Duodenal mucosa (tissue), 2 donors: Measurements from ENCODE around the gene SPON1.

ENCODE experiments used
- H3K27ac ChIP-seq: one replicate; pipeline ENCODE4 v1.7.0; 2013; ENCODE audit warnings: low read depth, low read length
- H3K27me3 ChIP-seq, 2 donors: one replicate each; pipeline ENCODE4 v1.7.0; 2013; ENCODE audit warnings: low read length in 2 of 2, control low read depth in 1 of 2; ENCODE audit not compliant: insufficient read depth in 2 of 2, control insufficient read depth in 1 of 2
- H3K36me3 ChIP-seq, 2 donors: one replicate each; pipeline ENCODE4 v1.7.0; 2013; ENCODE audit warnings: low read length in 2 of 2, control low read depth in 1 of 2; ENCODE audit not compliant: insufficient read depth in 2 of 2, control insufficient read depth in 1 of 2
- H3K4me1 ChIP-seq, 2 donors: one replicate each; pipeline ENCODE4 v1.7.0; 2013; ENCODE audit warnings: low read length in 2 of 2, control low read depth in 1 of 2; ENCODE audit not compliant: insufficient read depth in 2 of 2, control insufficient read depth in 1 of 2
- H3K4me3 ChIP-seq, 2 donors: one replicate each; pipeline ENCODE4 v1.7.0; 2013; ENCODE audit warnings: low read length in 2 of 2, low read depth in 1 of 2
- H3K9ac ChIP-seq, 2 donors: one replicate each; pipeline ENCODE4 v1.7.0; 2013; ENCODE audit warnings: low read length in 2 of 2, low read depth in 1 of 2
- H3K9me3 ChIP-seq, 2 donors: one replicate each; pipeline ENCODE4 v1.7.0; 2013; ENCODE audit warnings: low read length in 2 of 2, control low read depth in 1 of 2; ENCODE audit not compliant: control insufficient read depth in 1 of 2

The SPON1 gene

DNA sequence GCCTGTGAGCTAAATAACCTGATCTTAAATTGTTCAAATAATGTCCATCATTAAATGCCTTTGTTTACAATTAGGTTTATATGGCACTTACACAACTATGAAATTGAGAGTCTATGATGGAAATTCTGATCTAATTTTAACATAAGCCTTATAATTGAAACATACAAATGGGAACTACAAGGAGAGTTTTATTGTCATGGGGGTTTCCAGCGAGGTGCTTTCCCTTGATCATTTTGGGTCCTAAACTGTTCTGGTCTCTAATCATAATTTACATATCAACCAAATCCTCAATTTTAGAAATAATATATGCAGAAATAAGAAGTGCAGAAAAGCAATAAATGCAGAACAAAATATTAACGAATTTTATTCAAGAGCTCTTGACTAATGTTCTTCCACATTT, 351.6 kb downstream of the SPON1 start:
- Histone ChIP-seq H3K9ac (no peak overlapping the region), H3K9me3 (no peaks in the 10 kb centered on the region), H3K36me3 (no peaks in the 10 kb centered on the region), H3K4me1 (peaks cover 9 to 17% of the 10 kb centered on the region in 2 donors), H3K27me3 (no peaks in the 10 kb centered on the region), H3K4me3 (no peak overlapping the region), H3K27ac (no peak overlapping the region)

- Histone ChIP-seq H3K9ac (no peak overlapping the region), H3K9me3 (no peaks in the 10 kb centered on the region), H3K27me3 (no peaks in the 10 kb centered on the region), H3K4me1 (peaks cover 0 to 7% of the 10 kb centered on the region in 2 donors), H3K4me3 (no peak overlapping the region), H3K27ac (no peak overlapping the region), H3K36me3 (no peaks in the 10 kb centered on the region)
These were observed 352.6 kb downstream of the SPON1 start for GRCh38 chr11:14315130-14315529.
